Dedifferentiated amniotic fluid mesenchymal stem cell (primary cell): ENCODE data around the gene BRD2.

Source experiments
- DNase-seq: peaks from one replicate; pipeline ENCODE4 v3.0.0-alpha.2; 2016; ENCODE audit errors: extremely low spot score

BRD2 gene

GRCh38 chr6:32972353-32973143, 4.2 kb downstream of the BRD2 start:
- no peak for DNase-seq

- DNase-seq = no peak
These were observed 5.0 kb downstream of the BRD2 start for GRCh38 chr6:32973144-32974015.

- peak; percentile 30 for DNase-seq
These were observed 5.6 kb downstream of the BRD2 start for GRCh38 chr6:32974016-32974333.

- no peak for DNase-seq
These were observed 6.3 kb downstream of the BRD2 start for GRCh38 chr6:32974541-32975308.

- no peak for DNase-seq
These were observed 7.5 kb downstream of the BRD2 start for GRCh38 chr6:32975886-32976285.

GRCh38 chr6:32976334-32977069, 8.1 kb downstream of the BRD2 start:
- DNase-seq = no peak

GRCh38 chr6:32977272-32977952, 9.0 kb downstream of the BRD2 start:
- no peak for DNase-seq

GRCh38 chr6:32977953-32978324, 9.5 kb downstream of the BRD2 start:
- DNase-seq = no peak

- no peak for DNase-seq
These were observed 11.5 kb downstream of the BRD2 start for GRCh38 chr6:32979720-32980487.

- DNase-seq = no peak
These were observed 12.2 kb downstream of the BRD2 start for GRCh38 chr6:32980488-32981038.

GRCh38 chr6:32982084-32982701, 13.8 kb downstream of the BRD2 start:
- no peak for DNase-seq

- DNase-seq = no peak
These were observed 14.5 kb downstream of the BRD2 start for GRCh38 chr6:32982702-32983492.

GRCh38 chr6:32983493-32983848, 15.1 kb downstream of the BRD2 start:
- DNase-seq = no peak

- DNase-seq = no peak
These were observed 15.7 kb downstream of the BRD2 start for GRCh38 chr6:32983964-32984621.

GRCh38 chr6:32984622-32985389, 16.4 kb downstream of the BRD2 start:
- DNase-seq = peak; percentile 82

GRCh38 chr6:32989368-32989767, 21.0 kb downstream of the BRD2 start:
- no peak for DNase-seq

- DNase-seq = no peak
These were observed 23.6 kb downstream of the BRD2 start for GRCh38 chr6:32991972-32992371.
